K562 (cell line): Measurements from ENCODE around the gene CEP68. TPM values are rescaled to one million over a fixed set of nuclear protein-coding genes. Genes with fewer than 3 reads are reported as not detected.

Experiments
- ATAC-seq: fragments of 200-7000 bp; cut with Tn5 transposase; 3 replicates; pipeline ENCODE4 v1.9.1; 2020; ENCODE audit warnings: moderate library complexity
- BruUV-seq: library from RNA; stranded (reverse); fragments of 400-500 nt; replicated peaks from 2 replicates; lab custom pipeline; 2021; lab: Mats Ljungman, UMichigan
- CTCF ChIA-PET: fragments of 300-600 bp; formaldehyde crosslinking; extraction: SDS; loops from one replicate; lab custom pipeline; 2021; ENCODE audit warnings: low intra/inter-chr PET ratio; lab: Yijun Ruan, JAX
- POLR2A ChIA-PET: fragments of 300-600, 350-650 bp; sonication (Branson Sonifier 250); formaldehyde crosslinking; extraction: SDS; loops from one replicate; lab custom pipeline; 2021; ENCODE audit warnings: antibody characterized with exemption, inconsistent platforms; lab: Yijun Ruan, JAX
- DNase-seq, 4 experiments: peaks; one replicate each; pipeline versions ENCODE4 v3.0.0 to v3.0.0-alpha.2; 2011 to 2018; ENCODE audit warnings: low spot score in 3 of 4, mixed read lengths in 3 of 4; ENCODE audit errors: extremely low read depth in 1 of 4
- FAIRE-seq: peaks from 2 replicates; lab custom pipeline; 2011; peaks lifted over from hg19 to GRCh38; lab: Jason Lieb, UNC
- H2AFZ ChIP-seq: 2 replicates; pipeline ENCODE4 v1.6.0; 2011; ENCODE audit warnings: low read depth, low read length, control low read depth, inconsistent platforms
- H3K27ac ChIP-seq: fragments of 200-600 bp; 3 replicates; pipeline ENCODE4 v1.8.0; 2011; ENCODE audit warnings: low read depth, mild to moderate bottlenecking, control low read depth, inconsistent platforms, low read length, moderate library complexity, mixed read lengths; ENCODE audit errors: extremely low read depth
- H3K27me3 ChIP-seq, 2 experiments: fragments of 300-600 bp in 1 of 2; 2 replicates in 1 of 2; 3 replicates in 1 of 2; pipeline versions ENCODE4 v1.6.0 to v1.8.0; 2011; ENCODE audit warnings: inconsistent platforms in 2 of 2, low read length in 2 of 2, mild to moderate bottlenecking in 1 of 2, mixed read lengths in 1 of 2, moderate library complexity in 1 of 2; ENCODE audit not compliant: control insufficient read depth in 2 of 2, insufficient read depth in 2 of 2
- H3K36me3 ChIP-seq: fragments of 300-600 bp; 3 replicates; pipeline ENCODE4 v1.8.0; 2011; ENCODE audit warnings: mild to moderate bottlenecking, low read length, inconsistent platforms; ENCODE audit not compliant: control insufficient read depth, insufficient read depth
- H3K4me1 ChIP-seq, 2 experiments: fragments of 200-600 bp in 1 of 2; replicated peaks in 1 of 2; 2 replicates in 1 of 2; 3 replicates in 1 of 2; pipeline versions ENCODE4 v1.5.1 to v1.8.0; 2011; ENCODE audit warnings: inconsistent platforms in 2 of 2, low read length in 2 of 2, mild to moderate bottlenecking in 1 of 2, mixed read lengths in 1 of 2, moderate library complexity in 1 of 2; ENCODE audit not compliant: control insufficient read depth in 2 of 2, insufficient read depth in 2 of 2
- H3K4me2 ChIP-seq: 2 replicates; pipeline ENCODE4 v1.6.1; 2011; ENCODE audit warnings: low read length, control low read depth, inconsistent platforms, mixed read lengths; ENCODE audit not compliant: insufficient read depth
- H3K4me3 ChIP-seq: fragments of 200-600 bp; sonication (generic), shearing (Covaris generic); 2 replicates; pipeline ENCODE4 v1.5.1; 2016; ENCODE audit warnings: control low read depth, inconsistent platforms
- H3K79me2 ChIP-seq: fragments of 200-600 bp; 3 replicates; pipeline ENCODE4 v1.8.0; 2011; ENCODE audit warnings: low read length, inconsistent platforms; ENCODE audit not compliant: control insufficient read depth, insufficient read depth
- H3K9ac ChIP-seq, 2 experiments: 2 replicates each; pipeline versions ENCODE4 v1.6.0 to v1.6.1; 2011; ENCODE audit warnings: low read depth in 2 of 2, low read length in 2 of 2, control low read depth in 1 of 2, inconsistent platforms in 1 of 2, mild to moderate bottlenecking in 1 of 2, mixed read lengths in 1 of 2; ENCODE audit not compliant: insufficient read depth in 1 of 2
- H3K9me1 ChIP-seq: one replicate; pipeline ENCODE4 v1.6.0; 2011; ENCODE audit warnings: inconsistent platforms, mild to moderate bottlenecking, low read length, moderate library complexity; ENCODE audit not compliant: control insufficient read depth, insufficient read depth
- H3K9me3 ChIP-seq: replicated peaks from 2 replicates; pipeline ENCODE4 v1.5.1; 2011; ENCODE audit warnings: low read depth, low read length, inconsistent platforms; ENCODE audit not compliant: control insufficient read depth, insufficient read depth
- H4K20me1 ChIP-seq: replicated peaks from 2 replicates; pipeline ENCODE4 v1.6.1; 2011; ENCODE audit warnings: low read length, inconsistent platforms, mixed read lengths; ENCODE audit not compliant: control insufficient read depth, insufficient read depth
- ADNP ChIP-seq: fragments of 200-800 bp; sonication (Bioruptor generic); IDR thresholded peaks from 2 replicates; pipeline ENCODE4 v1.6.1; 2016; ENCODE audit warnings: missing genetic modification characterization, missing compliant biosample characterization
- ZNF740 ChIP-seq, 3 experiments: fragments of 200-800 bp in 1 of 3; sonication (Bioruptor generic) in 1 of 3; sonication (generic) in 1 of 3; formaldehyde crosslinking in 1 of 3; IDR thresholded peaks; 2 replicates each; pipeline versions ENCODE4 v1.6.1 to v1.8.0; 2016 to 2022; ENCODE audit warnings: mild to moderate bottlenecking in 2 of 3, missing compliant biosample characterization in 2 of 3, missing genetic modification characterization in 2 of 3, missing genetic modification reagents in 1 of 3
- in situ Hi-C: fragments of 300-500 bp; cut with MboI; formaldehyde crosslinking; loops from 4 replicates; pipeline ENCODE4 v1.15.0; 2018; ENCODE audit warnings: inconsistent platforms, mixed read lengths
- intact Hi-C: fragments of 100-400 bp; cut with micrococcal nuclease; formaldehyde crosslinking; loops from 2 replicates; pipeline ENCODE4 v1.14.2; 2022
- polyA plus RNA-seq, 8 experiments: library from polyadenylated mRNA; depleted of rRNA in 4 of 8; stranded (reverse) in 5 of 8; unstranded in 3 of 8; fragments of >200 nt; fragmentation: Nextera tagmentation in 2 of 8; fragmentation: Illumina TruSeq in 1 of 8; extraction: Ambion mirVana in 2 of 8; extraction: Trizol in 1 of 8; gene quantifications; 2 replicates each; pipeline versions ENCODE4 v1.2.1 to v1.2.3, GENCODE V29; 2011 to 2014; ENCODE audit warnings: inconsistent platforms in 1 of 8, missing spikeins in 1 of 8
- total RNA-seq, 7 experiments: library from RNA; depleted of rRNA in 6 of 7; stranded (reverse); fragments of >200 nt in 6 of 7; fragmentation: Illumina TruSeq in 2 of 7; extraction: Trizol in 2 of 7; gene quantifications; 2 replicates each; pipeline versions ENCODE4 v1.2.1 to v1.2.3, GENCODE V29; 2011 to 2021; ENCODE audit warnings: low replicate concordance in 1 of 7

Gene CEP68
- total and polyA plus RNA-seq, 9 of the 15 experiments (the other 6 are each of a cell fraction or from before 2014, with no cell fraction given), result 1.4 to 8.5 (median 5.2) TPM

GRCh38 chr2:65114921-65115320 lies 58.7 kb downstream of the CEP68 start (continued):
- TF ChIP-seq ADNP, result no peak

GRCh38 chr2:65116645-65117044 lies 60.4 kb downstream of the CEP68 start:
- in situ Hi-C loops, result no loop called here
- TF ChIP-seq ZNF740 (CRISPR knock-in tag; IDR thresholded peaks at IDR 0.05) (no peak), ZNF740 (tag; IDR thresholded peaks at IDR 0.05) (no peak)
- Histone ChIP-seq H3K9me3 (no peaks in the 10 kb centered on the region), H2AFZ (no peak overlapping the region), H3K9me1 (no peaks in the 10 kb centered on the region), H3K9ac (no peak overlapping the region), H3K4me2 (no peak overlapping the region), H3K4me3 (no peak overlapping the region), H4K20me1 (peaks cover 20% of the 10 kb centered on the region), H3K4me1 (peaks cover 0 to 2% of the 10 kb centered on the region in 2 experiments; a peak in 1 of 5 replicates), H3K36me3 (peaks cover 10% of the 10 kb centered on the region; the same call in 2 of the 3 replicates), H3K27me3 (no peaks in the 10 kb centered on the region), H3K79me2 (peaks cover 98% of the 10 kb centered on the region), H3K27ac (no peak overlapping the region)
- DNase-seq (no peak), ATAC-seq (peak; percentile 55; the same call in 2 of the 3 replicates), FAIRE-seq (no peak)
- no TSS peak for BruUV-seq
- POLR2A ChIA-PET, result interaction anchor here (1.9 kb wide), 1 partner anchor 13 kb away, joined by 12 read pairs; the partner anchor contains the start of gene RAB1A
- CTCF ChIA-PET, result no interaction called here
- intact Hi-C loops, result no loop called here
